Tibial nerve (tissue), 4 donors: ENCODE results near the gene PEA15.

Experiments used
- CTCF ChIP-seq, 5 experiments: fragments of 200-600 bp in 3 of 5; fragments of 450-650 bp in 2 of 5; sonication (generic) in 3 of 5; IDR thresholded peaks; one replicate each; pipeline ENCODE4 v1.5.1; 2016 to 2019; ENCODE audit warnings: antibody characterized with exemption in 5 of 5, mild to moderate bottlenecking in 3 of 5, moderate library complexity in 2 of 5
- EP300 ChIP-seq, 2 donors: sonication (generic); formaldehyde crosslinking; IDR thresholded peaks; one replicate each; pipeline ENCODE4 v1.6.1; 2017; ENCODE audit warnings: antibody characterized with exemption in 2 of 2, mild to moderate bottlenecking in 1 of 2
- POLR2A ChIP-seq, 2 donors: fragments of 450-650 bp; IDR thresholded peaks; one replicate each; pipeline ENCODE4 v1.6.1; 2017; ENCODE audit warnings: antibody characterized with exemption in 2 of 2, mild to moderate bottlenecking in 2 of 2, moderate library complexity in 2 of 2

GRCh38 chr1:160228431-160228830 lies 23.2 kb downstream of the PEA15 start:
- TF ChIP-seq POLR2A (IDR thresholded peaks at IDR 0.05) (no peak), EP300 (IDR thresholded peaks at IDR 0.05) (no peak), CTCF (IDR thresholded peaks at IDR 0.05) (no peak)
